Tibial nerve (tissue), 4 donors: ENCODE measurements around the gene STAT5A.
"Not testable (repeated sequence)": the region's sequence is repeated elsewhere in the genome, so short reads cannot be mapped to it uniquely, and the experiment has no call there.

ENCODE experiments used
- EP300 ChIP-seq, 2 donors: sonication (generic); formaldehyde crosslinking; IDR thresholded peaks; one replicate each; pipeline ENCODE4 v1.6.1; 2017; ENCODE audit warnings: antibody characterized with exemption in 2 of 2, mild to moderate bottlenecking in 1 of 2
- POLR2A ChIP-seq, 2 donors: fragments of 450-650 bp; IDR thresholded peaks; one replicate each; pipeline ENCODE4 v1.6.1; 2017; ENCODE audit warnings: antibody characterized with exemption in 2 of 2, mild to moderate bottlenecking in 2 of 2, moderate library complexity in 2 of 2
- TF ChIP-seq, protein P1 (sequence below), 5 experiments: fragments of 200-600 bp in 3 of 5; fragments of 450-650 bp in 2 of 5; sonication (generic) in 3 of 5; IDR thresholded peaks; one replicate each; pipeline ENCODE4 v1.5.1; 2016 to 2019; ENCODE audit warnings: antibody characterized with exemption in 5 of 5, mild to moderate bottlenecking in 3 of 5, moderate library complexity in 2 of 5

- TF ChIP-seq, protein P1, sequence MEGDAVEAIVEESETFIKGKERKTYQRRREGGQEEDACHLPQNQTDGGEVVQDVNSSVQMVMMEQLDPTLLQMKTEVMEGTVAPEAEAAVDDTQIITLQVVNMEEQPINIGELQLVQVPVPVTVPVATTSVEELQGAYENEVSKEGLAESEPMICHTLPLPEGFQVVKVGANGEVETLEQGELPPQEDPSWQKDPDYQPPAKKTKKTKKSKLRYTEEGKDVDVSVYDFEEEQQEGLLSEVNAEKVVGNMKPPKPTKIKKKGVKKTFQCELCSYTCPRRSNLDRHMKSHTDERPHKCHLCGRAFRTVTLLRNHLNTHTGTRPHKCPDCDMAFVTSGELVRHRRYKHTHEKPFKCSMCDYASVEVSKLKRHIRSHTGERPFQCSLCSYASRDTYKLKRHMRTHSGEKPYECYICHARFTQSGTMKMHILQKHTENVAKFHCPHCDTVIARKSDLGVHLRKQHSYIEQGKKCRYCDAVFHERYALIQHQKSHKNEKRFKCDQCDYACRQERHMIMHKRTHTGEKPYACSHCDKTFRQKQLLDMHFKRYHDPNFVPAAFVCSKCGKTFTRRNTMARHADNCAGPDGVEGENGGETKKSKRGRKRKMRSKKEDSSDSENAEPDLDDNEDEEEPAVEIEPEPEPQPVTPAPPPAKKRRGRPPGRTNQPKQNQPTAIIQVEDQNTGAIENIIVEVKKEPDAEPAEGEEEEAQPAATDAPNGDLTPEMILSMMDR (IDR thresholded peaks at IDR 0.05) = not testable (repeated sequence)
- TF ChIP-seq POLR2A, EP300 (IDR thresholded peaks at IDR 0.05): not testable (repeated sequence)
Measured at GRCh38 chr17:42305031-42305330, 16.7 kb downstream of the STAT5A start.
